Calu3 (cell line): Measurements from ENCODE around the gene NAPG. TPM values are rescaled to one million over a fixed set of nuclear protein-coding genes. Genes with fewer than 3 reads are reported as not detected.

Experiments
- BruUV-seq: library from RNA; stranded (reverse); fragments of 400-500 nt; replicated peaks from 2 replicates; lab custom pipeline; 2021; lab: Mats Ljungman, UMichigan
- CTCF ChIA-PET: fragments of 300-600 bp; sonication (Branson Sonifier 250); formaldehyde crosslinking; loops from one replicate; lab custom pipeline; 2022; ENCODE audit warnings: antibody characterized with exemption; lab: Charles Lee
- DNase-seq: peaks from one replicate; pipeline ENCODE4 v3.0.0; 2022
- H3K27ac Mint-ChIP-seq: one replicate; pipeline ENCODE4 v1.8.0; 2022; ENCODE audit warnings: mixed read lengths; ENCODE audit not compliant: unreplicated experiment
- H3K27me3 Mint-ChIP-seq: one replicate; pipeline ENCODE4 v1.8.0; 2022; ENCODE audit warnings: mixed read lengths; ENCODE audit not compliant: unreplicated experiment
- H3K36me3 Mint-ChIP-seq: one replicate; pipeline ENCODE4 v1.8.0; 2022; ENCODE audit warnings: mild to moderate bottlenecking, moderate library complexity, mixed read lengths; ENCODE audit not compliant: insufficient read depth, unreplicated experiment
- H3K4me1 Mint-ChIP-seq: one replicate; pipeline ENCODE4 v1.8.0; 2022; ENCODE audit warnings: mild to moderate bottlenecking, low read depth, mixed read lengths; ENCODE audit not compliant: unreplicated experiment
- H3K4me3 Mint-ChIP-seq: one replicate; pipeline ENCODE4 v1.8.0; 2022; ENCODE audit warnings: mild to moderate bottlenecking, low read depth, moderate library complexity, mixed read lengths; ENCODE audit not compliant: unreplicated experiment
- H3K9me3 Mint-ChIP-seq: one replicate; pipeline ENCODE4 v1.8.0; 2022; ENCODE audit warnings: low read depth, mixed read lengths; ENCODE audit not compliant: unreplicated experiment
- CTCF ChIP-seq: fragments of 200-600 bp; IDR thresholded peaks from one replicate; pipeline ENCODE4 v1.8.0; 2022; ENCODE audit warnings: antibody characterized with exemption; ENCODE audit not compliant: unreplicated experiment
- intact Hi-C: fragments of 100-400 bp; cut with micrococcal nuclease; formaldehyde crosslinking; loops from one replicate; pipeline ENCODE4 v1.10.0; 2022; ENCODE audit not compliant: unreplicated experiment
- total RNA-seq: library from RNA; stranded (reverse); gene quantifications from 2 replicates; pipeline ENCODE4 v1.2.3, GENCODE V29; 2022

NAPG gene
- total RNA-seq, 1 experiment from 2014 or later, result 35.6 TPM

DNA sequence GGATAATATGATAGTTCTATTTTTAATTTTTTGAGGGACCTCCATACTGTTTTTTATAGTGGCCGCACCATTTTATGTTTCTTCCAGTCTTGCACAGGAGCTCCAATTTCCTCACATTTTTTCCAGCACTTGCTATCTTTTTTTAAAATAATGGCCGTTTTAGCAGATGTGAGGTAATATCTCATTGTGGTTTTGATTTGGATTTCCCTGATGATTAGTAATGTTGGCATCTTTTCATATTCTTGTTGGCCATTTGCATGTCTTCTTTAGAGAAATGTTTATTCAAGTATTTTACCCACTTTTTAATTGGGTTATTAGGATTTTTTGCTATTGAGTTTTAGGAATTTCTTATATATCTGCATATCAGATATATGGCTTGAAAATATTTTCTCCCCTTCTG lies 29.9 kb upstream of the NAPG start:
- H3K27me3 Mint-ChIP-seq, result peaks cover 71% of the 10 kb centered on the region
- no peaks in the 10 kb centered on the region for H3K36me3 Mint-ChIP-seq
- no peak for DNase-seq
- intact Hi-C loops, result no loop called here
- H3K4me1 Mint-ChIP-seq, result no peaks in the 10 kb centered on the region
- no TSS peak for BruUV-seq
- no peak overlapping the region for H3K27ac Mint-ChIP-seq
- no peaks in the 10 kb centered on the region for H3K9me3 Mint-ChIP-seq
- TF ChIP-seq CTCF, result no peak
- no peak overlapping the region for H3K4me3 Mint-ChIP-seq
- CTCF ChIA-PET, result no interaction called here

GRCh38 chr18:10497206-10497749 lies 28.5 kb upstream of the NAPG start:
- Mint-ChIP-seq H3K4me3 (no peak overlapping the region), H3K4me1 (no peaks in the 10 kb centered on the region), H3K36me3 (no peaks in the 10 kb centered on the region), H3K27ac (no peak overlapping the region), H3K9me3 (no peaks in the 10 kb centered on the region), H3K27me3 (peaks cover 84% of the 10 kb centered on the region)
- BruUV-seq, result no TSS peak
- CTCF ChIA-PET, result no interaction called here
- intact Hi-C loops, result no loop called here
- DNase-seq, result no peak
- no peak for TF ChIP-seq CTCF

DNA sequence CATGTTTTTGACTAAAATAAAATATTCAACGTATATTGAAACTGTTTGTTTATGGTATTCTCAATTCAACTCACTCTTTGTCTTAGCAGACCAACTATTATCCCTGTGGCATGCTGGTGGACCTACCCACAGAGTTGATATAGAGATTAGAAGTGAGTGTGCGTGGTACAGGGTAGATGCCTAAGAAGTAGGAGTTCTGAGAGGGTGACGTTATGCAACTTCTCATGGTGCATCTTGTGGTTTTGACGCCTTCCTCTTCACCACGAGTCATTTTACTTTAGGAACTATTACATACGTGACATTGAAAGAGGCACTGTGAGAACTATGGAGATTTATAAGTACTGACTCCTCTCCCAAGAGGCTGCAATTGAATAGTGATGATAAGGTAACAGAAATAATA lies 26.6 kb upstream of the NAPG start:
- H3K36me3 Mint-ChIP-seq, result no peaks in the 10 kb centered on the region
- H3K4me3 Mint-ChIP-seq, result no peak overlapping the region
- no peak overlapping the region for H3K27ac Mint-ChIP-seq
- no peaks in the 10 kb centered on the region for H3K9me3 Mint-ChIP-seq
- no TSS peak for BruUV-seq
- peaks cover 91% of the 10 kb centered on the region for H3K27me3 Mint-ChIP-seq
- H3K4me1 Mint-ChIP-seq, result no peaks in the 10 kb centered on the region
- intact Hi-C loops, result no loop called here
- DNase-seq, result no peak
- CTCF ChIA-PET, result no interaction called here
- TF ChIP-seq CTCF, result no peak

DNA sequence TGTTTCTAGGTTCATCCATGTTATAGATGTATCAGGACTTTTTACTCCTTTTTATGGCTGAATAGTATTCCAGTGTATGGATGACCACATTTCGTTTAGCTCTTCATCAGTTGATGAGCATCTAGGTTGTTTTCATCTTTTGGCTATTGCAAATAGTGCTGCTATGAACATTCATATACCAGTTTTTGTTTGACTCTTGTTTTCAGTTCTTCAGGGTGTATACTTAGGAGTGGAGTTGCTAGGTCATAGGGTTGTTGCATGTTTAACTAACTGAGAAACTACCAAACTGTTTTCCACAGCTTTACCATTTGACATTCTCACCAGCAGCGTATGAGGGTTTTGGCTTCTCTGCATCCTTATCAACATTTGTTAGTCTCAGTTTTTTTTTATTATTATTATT lies 25.8 kb upstream of the NAPG start:
- no peak overlapping the region for H3K4me3 Mint-ChIP-seq
- no peak overlapping the region for H3K27ac Mint-ChIP-seq
- H3K27me3 Mint-ChIP-seq, result peaks cover 82% of the 10 kb centered on the region
- DNase-seq, result no peak
- H3K36me3 Mint-ChIP-seq, result no peaks in the 10 kb centered on the region
- intact Hi-C loops, result no loop called here
- no peak for TF ChIP-seq CTCF
- CTCF ChIA-PET, result no interaction called here
- peaks cover 3% of the 10 kb centered on the region for H3K9me3 Mint-ChIP-seq
- no peaks in the 10 kb centered on the region for H3K4me1 Mint-ChIP-seq
- BruUV-seq, result no TSS peak
